GM18507 (cell line): ENCODE results near the gene CCDC85C.

Source experiments
- DNase-seq: peaks from one replicate; pipeline ENCODE4 v3.0.0; 2011; ENCODE audit warnings: low read depth; ENCODE audit not compliant: insufficient read length; ENCODE audit errors: extremely low spot score
- FAIRE-seq: peaks from 2 replicates; lab custom pipeline; 2011; peaks lifted over from hg19 to GRCh38; lab: Jason Lieb, UNC

The CCDC85C gene

GRCh38 chr14:99468836-99469592, 135.0 kb downstream of the CCDC85C start:
- DNase-seq (no peak), FAIRE-seq (no peak)

DNA sequence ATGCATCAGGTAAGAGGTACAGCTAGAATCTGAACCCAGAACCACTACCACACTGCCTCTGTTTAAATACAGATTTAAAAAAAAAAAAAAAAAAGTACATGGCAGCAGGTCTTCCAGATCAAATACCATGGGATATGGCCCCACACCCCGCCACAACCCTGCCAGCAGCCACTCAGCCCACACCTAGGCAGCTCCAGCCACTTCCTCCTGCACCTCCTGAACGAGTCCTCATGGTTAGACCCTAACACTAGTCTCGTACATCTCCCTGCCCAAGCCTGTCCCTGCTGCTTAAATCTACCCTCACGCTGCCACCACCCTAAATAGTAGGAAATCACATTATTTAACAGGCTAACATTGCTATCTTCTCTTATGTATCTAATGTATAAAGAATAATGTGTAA, 135.9 kb downstream of the CCDC85C start:
- FAIRE-seq = no peak
- DNase-seq = no peak

GRCh38 chr14:99467336-99468078, 136.5 kb downstream of the CCDC85C start:
- FAIRE-seq = no peak
- no peak for DNase-seq

DNA sequence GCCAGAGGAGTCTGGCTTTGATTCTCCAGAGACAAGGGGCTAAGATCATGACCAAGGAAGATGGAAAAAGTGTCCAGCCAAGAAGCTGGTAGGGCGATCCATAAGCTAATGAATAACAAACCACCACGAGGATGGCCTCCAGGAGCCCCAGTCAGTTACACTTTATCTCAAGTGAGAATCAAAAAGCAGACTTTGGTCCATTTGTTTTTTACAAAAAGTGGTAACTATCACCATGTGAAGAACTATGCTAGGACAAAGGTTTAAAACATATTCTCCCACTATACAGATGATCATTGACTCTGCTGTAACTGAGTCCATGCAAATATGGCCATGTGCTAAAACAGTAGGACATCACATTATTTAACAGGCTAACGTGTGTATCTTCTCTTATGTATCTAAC, 137.2 kb downstream of the CCDC85C start:
- FAIRE-seq = no peak
- no peak for DNase-seq

DNA sequence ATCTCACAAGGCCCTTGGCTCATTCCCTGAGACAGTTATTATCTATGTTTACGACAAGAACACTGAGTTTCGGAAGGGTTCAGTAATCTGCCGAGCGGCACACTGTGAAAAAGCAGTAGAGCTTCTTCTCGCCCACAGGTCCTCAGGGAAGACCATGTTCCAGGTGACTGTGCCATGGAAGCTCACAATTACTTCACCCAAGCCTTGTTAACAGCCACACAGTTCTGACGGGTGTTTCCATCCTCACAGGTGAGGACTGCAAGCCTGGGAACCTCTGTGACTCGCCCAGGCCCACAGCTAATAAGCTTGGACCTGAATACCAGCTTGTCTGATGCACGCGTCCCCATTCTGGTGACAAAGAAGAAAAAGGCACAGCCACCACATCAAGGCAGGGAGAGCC, 138.7 kb downstream of the CCDC85C start:
- FAIRE-seq = no peak
- no peak for DNase-seq

GRCh38 chr14:99463974-99464373, 140.0 kb downstream of the CCDC85C start:
- DNase-seq (no peak), FAIRE-seq (no peak)

GRCh38 chr14:99462210-99462609, 141.8 kb downstream of the CCDC85C start:
- no peak for FAIRE-seq
- no peak for DNase-seq

- no peak for DNase-seq
- FAIRE-seq = no peak
Measured at GRCh38 chr14:99461411-99462085, 142.5 kb downstream of the CCDC85C start.

GRCh38 chr14:99460793-99461192, 143.2 kb downstream of the CCDC85C start:
- DNase-seq = no peak
- no peak for FAIRE-seq

- DNase-seq = no peak
- no peak for FAIRE-seq
Measured at GRCh38 chr14:99459481-99460100, 144.4 kb downstream of the CCDC85C start.

DNA sequence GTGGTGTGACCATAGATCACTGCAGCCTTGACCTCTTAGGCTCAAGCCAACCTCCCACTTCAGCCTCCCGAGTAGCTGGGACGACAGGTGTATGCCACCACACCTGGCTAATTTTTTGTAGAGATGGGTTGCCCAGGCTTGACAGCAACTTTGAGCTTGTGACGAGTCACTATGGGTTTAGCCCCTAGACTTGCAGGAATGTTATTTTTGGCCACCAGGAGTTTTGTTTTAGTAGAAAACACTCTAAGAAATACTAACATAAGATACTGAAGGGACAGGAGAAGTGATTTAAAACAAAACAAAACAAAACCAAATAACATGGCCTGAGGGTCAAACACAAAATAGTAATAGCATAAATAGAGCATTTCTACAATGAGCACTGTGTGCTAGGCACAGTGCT, 149.8 kb downstream of the CCDC85C start:
- DNase-seq (no peak), FAIRE-seq (no peak)

GRCh38 chr14:99452968-99453367, 151.0 kb downstream of the CCDC85C start:
- FAIRE-seq = no peak
- DNase-seq = no peak

DNA sequence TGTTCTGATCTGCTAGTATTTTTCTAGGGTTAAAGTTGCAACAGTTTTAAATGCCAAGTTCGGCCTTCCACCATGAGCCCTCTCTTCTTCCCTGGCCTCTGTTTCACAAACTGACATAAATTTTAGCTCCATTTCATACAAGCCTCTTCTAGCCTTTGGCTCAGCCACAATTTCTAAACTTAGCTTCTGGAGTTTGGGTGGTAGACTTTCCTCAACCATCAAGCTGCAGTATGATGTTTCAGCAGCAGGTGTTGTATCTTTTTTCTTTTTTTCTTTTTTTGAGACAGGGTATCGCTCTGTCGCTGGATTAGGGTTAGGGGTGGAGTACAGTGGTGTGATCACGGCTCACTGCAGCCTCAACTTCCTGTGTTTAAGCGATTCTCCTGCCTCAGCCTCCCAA, 152.8 kb downstream of the CCDC85C start:
- FAIRE-seq (no peak), DNase-seq (no peak)

GRCh38 chr14:99450266-99450665, 153.7 kb downstream of the CCDC85C start:
- FAIRE-seq (no peak), DNase-seq (no peak)
